Measurements from ENCODE around the gene COX19. TPM values are rescaled to one million over a fixed set of nuclear protein-coding genes. Genes with fewer than 3 reads are reported as not detected.

COX19 gene
- total RNA-seq, 1 experiment from 2014 or later, result 14.4 TPM

DNA sequence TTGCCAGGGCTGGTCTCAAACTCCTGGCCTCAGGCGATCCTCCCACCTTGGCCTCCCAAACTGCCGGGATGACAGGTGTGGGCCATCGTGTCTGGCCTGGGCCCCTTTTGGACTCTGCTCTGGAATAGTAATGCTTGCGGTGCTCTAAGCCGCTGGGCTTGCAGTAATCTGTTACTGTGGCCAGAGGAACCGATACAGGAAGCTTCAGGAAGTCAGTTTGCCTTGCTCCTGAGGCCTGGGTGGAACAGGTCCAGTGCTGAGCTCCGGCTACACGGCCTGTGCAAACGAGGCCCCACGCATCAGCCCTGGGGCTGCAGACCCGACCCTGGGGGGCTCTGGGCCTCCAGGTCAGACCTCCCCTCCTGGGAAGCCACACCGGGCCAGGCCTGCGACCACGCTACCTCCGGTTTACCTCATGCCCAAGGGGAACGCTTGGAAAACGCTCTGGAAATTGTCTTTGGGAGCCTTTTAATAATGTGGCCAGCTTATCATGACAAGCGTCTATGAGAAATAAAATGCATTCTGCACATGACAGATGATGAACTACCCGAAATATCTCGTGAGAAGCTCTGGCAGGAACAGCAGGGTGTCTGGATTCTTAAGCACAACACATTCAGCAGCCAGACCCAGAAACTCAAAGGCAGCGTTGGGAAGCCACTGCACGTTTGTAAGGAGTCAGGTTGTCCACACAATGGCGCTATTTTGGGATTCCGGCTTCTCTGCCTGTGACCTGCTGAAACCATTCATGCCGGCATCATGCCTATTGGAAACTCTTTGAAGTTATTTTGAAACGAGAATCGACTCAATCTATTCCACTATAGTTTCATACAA, 10.7 kb downstream of the COX19 start:
- intact Hi-C loops (cut with micrococcal nuclease; ENCODE audit: unreplicated experiment) (no loop called here), in situ Hi-C loops (cut with HindIII; ENCODE audit: low pct_unique_long_range_greater_than_20kb, low sequenced_read_pairs) (loop anchor here (25.0 kb wide), 1 partner anchor 173 kb away; a partner anchor contains a TSS)
- H3K9me3 ChIP-seq (ENCODE audit: control insufficient read depth, insufficient read depth, low read depth, low read length), result no peaks in the 10 kb centered on the region
- CTCF ChIA-PET, result no interaction called here
- peaks cover 17% of the 10 kb centered on the region for H3K4me1 ChIP-seq (ENCODE audit: control insufficient read depth, insufficient read depth, low read length)
- peaks cover 3% of the 10 kb centered on the region; the same call in 1 of the 2 replicates for H3K36me3 ChIP-seq (ENCODE audit: control insufficient read depth, insufficient read depth, low read length)
- TF ChIP-seq SIN3A (IDR thresholded peaks at IDR 0.05; ENCODE audit: borderline replicate concordance, insufficient read depth, low read depth, low read length) (no peak), TCF7L2 (IDR thresholded peaks at IDR 0.05; ENCODE audit: low read depth, low read length) (peak; percentile 55; the same call in 1 of the 2 replicates)
- TF ChIP-seq, protein P1, sequence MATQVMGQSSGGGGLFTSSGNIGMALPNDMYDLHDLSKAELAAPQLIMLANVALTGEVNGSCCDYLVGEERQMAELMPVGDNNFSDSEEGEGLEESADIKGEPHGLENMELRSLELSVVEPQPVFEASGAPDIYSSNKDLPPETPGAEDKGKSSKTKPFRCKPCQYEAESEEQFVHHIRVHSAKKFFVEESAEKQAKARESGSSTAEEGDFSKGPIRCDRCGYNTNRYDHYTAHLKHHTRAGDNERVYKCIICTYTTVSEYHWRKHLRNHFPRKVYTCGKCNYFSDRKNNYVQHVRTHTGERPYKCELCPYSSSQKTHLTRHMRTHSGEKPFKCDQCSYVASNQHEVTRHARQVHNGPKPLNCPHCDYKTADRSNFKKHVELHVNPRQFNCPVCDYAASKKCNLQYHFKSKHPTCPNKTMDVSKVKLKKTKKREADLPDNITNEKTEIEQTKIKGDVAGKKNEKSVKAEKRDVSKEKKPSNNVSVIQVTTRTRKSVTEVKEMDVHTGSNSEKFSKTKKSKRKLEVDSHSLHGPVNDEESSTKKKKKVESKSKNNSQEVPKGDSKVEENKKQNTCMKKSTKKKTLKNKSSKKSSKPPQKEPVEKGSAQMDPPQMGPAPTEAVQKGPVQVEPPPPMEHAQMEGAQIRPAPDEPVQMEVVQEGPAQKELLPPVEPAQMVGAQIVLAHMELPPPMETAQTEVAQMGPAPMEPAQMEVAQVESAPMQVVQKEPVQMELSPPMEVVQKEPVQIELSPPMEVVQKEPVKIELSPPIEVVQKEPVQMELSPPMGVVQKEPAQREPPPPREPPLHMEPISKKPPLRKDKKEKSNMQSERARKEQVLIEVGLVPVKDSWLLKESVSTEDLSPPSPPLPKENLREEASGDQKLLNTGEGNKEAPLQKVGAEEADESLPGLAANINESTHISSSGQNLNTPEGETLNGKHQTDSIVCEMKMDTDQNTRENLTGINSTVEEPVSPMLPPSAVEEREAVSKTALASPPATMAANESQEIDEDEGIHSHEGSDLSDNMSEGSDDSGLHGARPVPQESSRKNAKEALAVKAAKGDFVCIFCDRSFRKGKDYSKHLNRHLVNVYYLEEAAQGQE (IDR thresholded peaks at IDR 0.05; ENCODE audit: insufficient read depth in 1 of 2, low read depth in 2 of 2, low read length in 1 of 2), result no peak
- no TSS peak for BruUV-seq (replicated peaks)
- no peak overlapping the region for H3K27ac ChIP-seq (ENCODE audit: low read length)
- H3K4me3 ChIP-seq (ENCODE audit: low read depth in 2 of 2, low read length in 2 of 2), result no peak overlapping the region
- no peak for DNase-seq (ENCODE audit: low read depth, low spot score)
- POLR2A ChIA-PET, result no interaction called here
- no peaks in the 10 kb centered on the region for H3K27me3 ChIP-seq (ENCODE audit: control insufficient read depth, insufficient read depth, low read length)
- peak; percentile 61 for ATAC-seq

DNA sequence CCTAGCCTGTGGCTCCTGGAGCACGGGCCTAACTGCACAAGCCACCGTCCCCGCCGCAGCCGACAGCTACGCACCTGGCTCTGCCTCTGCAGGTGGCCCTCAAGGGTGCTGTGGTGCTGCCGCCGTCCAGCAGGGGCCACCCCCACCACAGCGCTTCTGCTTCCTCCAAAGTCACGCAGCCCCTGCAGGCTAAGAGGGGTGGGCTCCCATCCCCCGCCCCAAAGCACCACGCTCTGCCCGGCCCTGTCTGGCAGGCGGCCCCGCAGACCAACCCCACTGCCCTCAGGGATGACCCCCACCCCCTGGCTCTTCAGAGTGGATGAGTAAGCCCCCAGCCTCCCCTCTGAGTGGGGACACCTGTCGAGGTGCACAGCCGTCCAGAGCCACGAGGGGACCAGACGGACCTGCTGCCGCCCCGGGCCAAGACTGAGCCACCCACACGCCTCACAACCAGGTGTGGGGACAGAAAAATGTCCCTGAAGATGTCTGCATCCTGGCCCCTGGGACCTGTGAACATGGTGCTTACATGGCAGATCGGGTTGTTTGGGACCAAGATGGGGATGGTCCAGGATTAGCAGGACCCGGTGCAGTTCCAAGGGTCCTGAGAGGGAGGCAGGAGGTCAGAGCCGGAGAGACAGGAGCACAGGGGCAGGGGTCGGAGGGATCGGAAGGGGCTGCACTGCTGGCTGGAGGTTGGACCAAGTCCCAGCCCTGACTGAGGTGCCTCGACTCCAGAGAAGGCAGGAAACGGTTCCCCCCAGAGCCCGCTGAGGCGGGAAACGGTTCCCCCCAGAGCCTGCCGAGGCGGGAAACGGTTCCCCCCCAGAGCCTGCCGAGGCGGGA, 11.9 kb downstream of the COX19 start:
- H3K27ac ChIP-seq (ENCODE audit: low read length), result no peak overlapping the region
- ChIA-PET CTCF (no interaction called here), POLR2A (no interaction called here)
- no peak for DNase-seq (ENCODE audit: low read depth, low spot score)
- no peak for ATAC-seq
- BruUV-seq (replicated peaks), result no TSS peak
- in situ Hi-C loops (cut with HindIII; ENCODE audit: low pct_unique_long_range_greater_than_20kb, low sequenced_read_pairs), result loop anchor here (25.0 kb wide), 1 partner anchor 174 kb away; a partner anchor contains a TSS
- H3K27me3 ChIP-seq (ENCODE audit: control insufficient read depth, insufficient read depth, low read length), result no peaks in the 10 kb centered on the region
- H3K4me1 ChIP-seq (ENCODE audit: control insufficient read depth, insufficient read depth, low read length), result peaks cover 17% of the 10 kb centered on the region
- intact Hi-C loops (cut with micrococcal nuclease; ENCODE audit: unreplicated experiment), result no loop called here
- 0 out of 2 replicates have a peak, but pooled peaks cover under 1% of the 10 kb centered on the region for H3K36me3 ChIP-seq (ENCODE audit: control insufficient read depth, insufficient read depth, low read length)
- no peaks in the 10 kb centered on the region for H3K9me3 ChIP-seq (ENCODE audit: control insufficient read depth, insufficient read depth, low read depth, low read length)
- H3K4me3 ChIP-seq (ENCODE audit: low read depth in 2 of 2, low read length in 2 of 2), result no peak overlapping the region
- TF ChIP-seq, protein P2, sequence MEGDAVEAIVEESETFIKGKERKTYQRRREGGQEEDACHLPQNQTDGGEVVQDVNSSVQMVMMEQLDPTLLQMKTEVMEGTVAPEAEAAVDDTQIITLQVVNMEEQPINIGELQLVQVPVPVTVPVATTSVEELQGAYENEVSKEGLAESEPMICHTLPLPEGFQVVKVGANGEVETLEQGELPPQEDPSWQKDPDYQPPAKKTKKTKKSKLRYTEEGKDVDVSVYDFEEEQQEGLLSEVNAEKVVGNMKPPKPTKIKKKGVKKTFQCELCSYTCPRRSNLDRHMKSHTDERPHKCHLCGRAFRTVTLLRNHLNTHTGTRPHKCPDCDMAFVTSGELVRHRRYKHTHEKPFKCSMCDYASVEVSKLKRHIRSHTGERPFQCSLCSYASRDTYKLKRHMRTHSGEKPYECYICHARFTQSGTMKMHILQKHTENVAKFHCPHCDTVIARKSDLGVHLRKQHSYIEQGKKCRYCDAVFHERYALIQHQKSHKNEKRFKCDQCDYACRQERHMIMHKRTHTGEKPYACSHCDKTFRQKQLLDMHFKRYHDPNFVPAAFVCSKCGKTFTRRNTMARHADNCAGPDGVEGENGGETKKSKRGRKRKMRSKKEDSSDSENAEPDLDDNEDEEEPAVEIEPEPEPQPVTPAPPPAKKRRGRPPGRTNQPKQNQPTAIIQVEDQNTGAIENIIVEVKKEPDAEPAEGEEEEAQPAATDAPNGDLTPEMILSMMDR (IDR thresholded peaks at IDR 0.05), result no peak
- TF ChIP-seq TCF7L2 (IDR thresholded peaks at IDR 0.05; ENCODE audit: low read depth, low read length), result no peak
- TF ChIP-seq, protein P1 (IDR thresholded peaks at IDR 0.05; ENCODE audit: insufficient read depth in 1 of 2, low read depth in 2 of 2, low read length in 1 of 2), result peak in 1 of 2 experiments; percentile 10; a peak in 1 of 4 replicates
- TF ChIP-seq POLR2AphosphoS5 (IDR thresholded peaks at IDR 0.05; ENCODE audit: low read depth, low read length), result 0 out of 2 replicates have a peak, but pooled peaks have one; percentile 2
- no peak for TF ChIP-seq SIN3A (IDR thresholded peaks at IDR 0.05; ENCODE audit: borderline replicate concordance, insufficient read depth, low read depth, low read length)

Measured in Panc1 (cell line).